HepG2 (cell line): ENCODE data around the gene KLHDC4. TPM values are rescaled to one million over a fixed set of nuclear protein-coding genes. Genes with fewer than 3 reads are reported as not detected.

Source experiments
- ATAC-seq: fragments of 200-7000 bp; cut with Tn5 transposase; 3 replicates; pipeline ENCODE4 v1.9.1; 2020; ENCODE audit warnings: mild to moderate bottlenecking, moderate library complexity
- BruUV-seq: library from RNA; stranded (reverse); fragments of 400-500 nt; replicated peaks from 2 replicates; lab custom pipeline; 2021; lab: Mats Ljungman, UMichigan
- CTCF ChIA-PET: fragments of 300-600 bp; formaldehyde crosslinking; extraction: SDS; loops from one replicate; lab custom pipeline; 2021; ENCODE audit warnings: low total read pairs, inconsistent platforms, low intra/inter-chr PET ratio; lab: Yijun Ruan, JAX
- POLR2A ChIA-PET: fragments of 350-600 bp; sonication (Branson Sonifier 250); formaldehyde crosslinking; loops from one replicate; lab custom pipeline; 2020; ENCODE audit warnings: antibody characterized with exemption, inconsistent platforms; lab: Yijun Ruan, JAX
- DNase-seq: peaks from one replicate; pipeline ENCODE4 v3.0.0-alpha.2; 2015; ENCODE audit warnings: low spot score
- FAIRE-seq: peaks from 3 replicates; lab custom pipeline; 2011; peaks lifted over from hg19 to GRCh38; lab: Jason Lieb, UNC
- H2AFZ ChIP-seq: one replicate; pipeline ENCODE4 v1.6.1; 2011; ENCODE audit warnings: low read length, inconsistent platforms
- H3K27ac ChIP-seq: fragments of 300-600 bp; 3 replicates; pipeline ENCODE4 v1.8.0; 2011; ENCODE audit warnings: mixed run types, mild to moderate bottlenecking, mixed read lengths, low read length, inconsistent platforms; ENCODE audit not compliant: insufficient read depth; ENCODE audit errors: extremely low read length
- H3K27me3 ChIP-seq, 2 experiments: fragments of 200-600 bp in 1 of 2; 2 replicates in 1 of 2; 3 replicates in 1 of 2; pipeline versions ENCODE4 v1.6.0 to v1.8.0; 2011; ENCODE audit warnings: low read length in 2 of 2, mild to moderate bottlenecking in 2 of 2, moderate library complexity in 2 of 2, inconsistent platforms in 1 of 2; ENCODE audit not compliant: insufficient read depth in 2 of 2, control insufficient read depth in 1 of 2
- H3K36me3 ChIP-seq, 2 experiments: fragments of 200-600 bp in 1 of 2; replicated peaks in 1 of 2; 2 replicates in 1 of 2; 3 replicates in 1 of 2; pipeline versions ENCODE4 v1.5.1 to v1.8.0; 2011; ENCODE audit warnings: low read length in 2 of 2, inconsistent platforms in 1 of 2; ENCODE audit not compliant: insufficient read depth in 2 of 2, control insufficient read depth in 1 of 2
- H3K4me1 ChIP-seq: 2 replicates; pipeline ENCODE4 v1.5.1; 2012; ENCODE audit warnings: low read length, inconsistent platforms; ENCODE audit not compliant: insufficient read depth
- H3K4me2 ChIP-seq: 2 replicates; pipeline ENCODE4 v1.6.0; 2011; ENCODE audit warnings: low read depth, low read length, inconsistent platforms
- H3K4me3 ChIP-seq, 3 experiments: fragments of 200-600 bp in 1 of 3; sonication (generic), shearing (Covaris generic) in 1 of 3; replicated peaks in 1 of 3; 2 replicates each; pipeline ENCODE4 v1.5.1; 2011 to 2016; ENCODE audit warnings: low read length in 3 of 3, inconsistent platforms in 2 of 3, low read depth in 2 of 3, mild to moderate bottlenecking in 2 of 3, control low read depth in 1 of 3, mixed read lengths in 1 of 3; ENCODE audit not compliant: insufficient read depth in 1 of 3
- H3K79me2 ChIP-seq: one replicate; pipeline ENCODE4 v1.6.1; 2011; ENCODE audit warnings: low read length, inconsistent platforms; ENCODE audit not compliant: insufficient read depth
- H3K9ac ChIP-seq: 2 replicates; pipeline ENCODE4 v1.6.0; 2011; ENCODE audit warnings: mild to moderate bottlenecking, low read depth, low read length, inconsistent platforms; ENCODE audit not compliant: insufficient read depth
- H3K9me3 ChIP-seq: 2 replicates; pipeline ENCODE4 v1.5.1; 2012; ENCODE audit warnings: mild to moderate bottlenecking, low read length
- H4K20me1 ChIP-seq: 2 replicates; pipeline ENCODE4 v1.6.0; 2011; ENCODE audit warnings: inconsistent platforms, mild to moderate bottlenecking, low read length, moderate library complexity; ENCODE audit not compliant: insufficient read depth
- AKAP8 ChIP-seq: sonication (generic); formaldehyde crosslinking; IDR thresholded peaks from 2 replicates; pipeline ENCODE4 v1.5.1; 2020; ENCODE audit warnings: mild to moderate bottlenecking, missing genetic modification reagents
- CBFB ChIP-seq: sonication (generic); formaldehyde crosslinking; IDR thresholded peaks from 2 replicates; pipeline ENCODE4 v1.4.0; 2020; ENCODE audit warnings: missing genetic modification reagents
- FOXK2 ChIP-seq: fragments of 450-650 bp; IDR thresholded peaks from 2 replicates; pipeline ENCODE4 v1.6.1; 2016
- HDAC6 ChIP-seq: fragments of 200-600 bp; sonication (generic); IDR thresholded peaks from 2 replicates; pipeline ENCODE4 v1.7.0; 2017; ENCODE audit warnings: mild to moderate bottlenecking, antibody characterized with exemption, low read length, low read depth
- HOXD1 ChIP-seq: sonication (generic); formaldehyde crosslinking; IDR thresholded peaks from 2 replicates; pipeline ENCODE4 v1.5.0; 2020; ENCODE audit warnings: missing genetic modification reagents
- IKZF1 ChIP-seq: fragments of 450-650 bp; IDR thresholded peaks from 2 replicates; pipeline ENCODE4 v1.7.1; 2016
- MAFK ChIP-seq, 2 experiments: IDR thresholded peaks in 1 of 2; conservative IDR thresholded peaks in 1 of 2; 2 replicates each; pipeline ENCODE4 v1.6.1; 2011; ENCODE audit warnings: improper control_type of control experiment in 2 of 2, low read length in 2 of 2
- MTF1 ChIP-seq: sonication (generic); formaldehyde crosslinking; IDR thresholded peaks from 2 replicates; pipeline ENCODE4 v1.5.0; 2020; ENCODE audit warnings: missing genetic modification reagents
- NCOR1 ChIP-seq: fragments of 200-600 bp; sonication (generic); IDR thresholded peaks from 2 replicates; pipeline ENCODE4 v1.7.0; 2017; ENCODE audit warnings: antibody characterized with exemption, low read length, borderline replicate concordance
- RXRA ChIP-seq: sonication (generic); formaldehyde crosslinking; IDR thresholded peaks from 2 replicates; pipeline ENCODE4 v1.5.1; 2020; ENCODE audit warnings: missing genetic modification reagents
- SAP130 ChIP-seq: IDR thresholded peaks from 2 replicates; pipeline ENCODE4 v1.6.1; 2016; ENCODE audit warnings: low read depth
- SP140L ChIP-seq: sonication (generic); formaldehyde crosslinking; IDR thresholded peaks from 2 replicates; pipeline ENCODE4 v1.4.0; 2020; ENCODE audit warnings: missing genetic modification reagents, borderline replicate concordance
- SYNCRIP ChIP-seq: fragments of 200-400 bp; formaldehyde crosslinking; IDR thresholded peaks from 2 replicates; pipeline ENCODE4 v1.6.1; 2018; ENCODE audit warnings: mild to moderate bottlenecking, low read depth, low read length; ENCODE audit not compliant: insufficient read depth
- TBL1XR1 ChIP-seq: fragments of 150-350 bp; IDR thresholded peaks from 2 replicates; pipeline ENCODE4 v1.6.1; 2014; ENCODE audit warnings: borderline replicate concordance, low read length; ENCODE audit not compliant: partially characterized antibody
- ZFP90 ChIP-seq: sonication (generic); formaldehyde crosslinking; IDR thresholded peaks from 2 replicates; pipeline ENCODE4 v1.8.0; 2022; ENCODE audit warnings: missing genetic modification reagents, mild to moderate bottlenecking, inconsistent platforms, borderline replicate concordance
- ZNF264 ChIP-seq: sonication (generic); formaldehyde crosslinking; IDR thresholded peaks from 2 replicates; pipeline ENCODE4 v1.4.0; 2020; ENCODE audit warnings: missing genetic modification reagents
- ZNF331 ChIP-seq: sonication (generic); formaldehyde crosslinking; IDR thresholded peaks from 2 replicates; pipeline ENCODE4 v1.4.0; 2020; ENCODE audit warnings: missing genetic modification reagents
- ZNF816 ChIP-seq: sonication (generic); formaldehyde crosslinking; IDR thresholded peaks from 2 replicates; pipeline ENCODE4 v1.8.0; 2022; ENCODE audit warnings: missing genetic modification reagents, mild to moderate bottlenecking, borderline replicate concordance
- ZNF878 ChIP-seq: sonication (generic); formaldehyde crosslinking; IDR thresholded peaks from 2 replicates; pipeline ENCODE4 v1.8.1; 2023; ENCODE audit warnings: mild to moderate bottlenecking, missing genetic modification reagents, moderate library complexity
- WGBS: methylation state at CpG from one replicate; pipeline ENCODE4 v1.1.6; 2017; ENCODE audit warnings: low lambda C conversion rate; 5-methylcytosine and 5-hydroxymethylcytosine counted together
- in situ Hi-C: cut with HindIII; loops from 2 replicates; pipeline ENCODE4 v1.10.0; 2017; ENCODE audit warnings: low pct_unique_long_range_greater_than_20kb; ENCODE audit not compliant: extremely low pct_ligation_motif_present
- intact Hi-C: fragments of 100-400 bp; cut with micrococcal nuclease; formaldehyde crosslinking; loops from one replicate; pipeline ENCODE4 v1.10.0; 2022; ENCODE audit not compliant: unreplicated experiment
- polyA plus RNA-seq, 8 experiments: library from polyadenylated mRNA; depleted of rRNA in 3 of 8; stranded (reverse) in 7 of 8; unstranded in 1 of 8; fragments of >200 nt; fragmentation: Illumina TruSeq in 4 of 8; extraction: Trizol in 4 of 8; gene quantifications; 2 replicates each; pipeline versions ENCODE4 v1.2.1 to v1.2.3, GENCODE V29; 2011 to 2016; ENCODE audit warnings: low read depth in 4 of 8, missing spikeins in 1 of 8, mixed read lengths in 1 of 8; ENCODE audit not compliant: insufficient read depth in 1 of 8
- total RNA-seq, 5 experiments: library from RNA; depleted of rRNA; stranded (reverse); fragments of >200 nt; fragmentation: Illumina TruSeq; extraction: Trizol; gene quantifications; 2 replicates each; pipeline ENCODE4 v1.2.3, GENCODE V29; 2016; ENCODE audit warnings: low read depth in 1 of 5
- TF ChIP-seq, protein P1 (sequence below): sonication (generic); formaldehyde crosslinking; IDR thresholded peaks from 2 replicates; pipeline ENCODE4 v1.4.0; 2020; ENCODE audit warnings: mild to moderate bottlenecking, missing genetic modification reagents
- TF ChIP-seq, protein P2 (sequence below): sonication (generic); formaldehyde crosslinking; IDR thresholded peaks from 2 replicates; pipeline ENCODE4 v1.5.0; 2020; ENCODE audit warnings: mild to moderate bottlenecking, missing genetic modification reagents, moderate library complexity
- TF ChIP-seq, protein P3 (sequence below): sonication (generic); formaldehyde crosslinking; IDR thresholded peaks from 2 replicates; pipeline ENCODE4 v1.4.0; 2020; ENCODE audit warnings: missing genetic modification reagents

Gene KLHDC4
- total and polyA plus RNA-seq, 2 of the 13 experiments (the other 11 are each of a cell fraction or from before 2014, with no cell fraction given) = 18.7 to 31.8 TPM

DNA sequence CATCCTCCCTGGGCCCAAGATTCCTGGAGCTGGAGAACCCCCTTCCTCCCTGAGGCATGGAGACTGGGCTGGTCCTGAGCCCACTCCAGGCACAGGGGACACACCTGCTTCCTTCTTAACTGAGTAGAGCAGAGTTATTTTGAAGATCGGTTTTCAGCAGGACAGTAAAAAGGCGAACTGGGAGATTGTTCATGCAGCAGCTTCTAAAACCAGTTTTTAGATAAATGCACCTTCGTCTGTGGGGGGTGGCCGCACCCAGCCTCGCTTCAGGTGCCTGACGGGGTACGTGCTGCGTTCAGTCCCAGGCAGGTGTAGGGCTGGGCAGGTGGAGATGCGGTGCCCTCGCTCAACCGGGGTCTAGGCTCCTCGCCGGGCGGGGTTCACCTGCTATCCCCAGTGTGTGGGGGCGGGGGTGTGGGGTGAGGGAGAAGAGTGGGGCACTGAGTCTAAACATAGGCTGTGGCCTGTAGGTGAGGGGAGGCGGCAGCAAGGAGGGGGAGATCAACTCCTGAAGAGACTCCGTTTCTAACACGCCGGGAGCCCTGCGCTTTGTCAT, 94.0 kb downstream of the KLHDC4 start (continued):
- TF ChIP-seq RXRA (CRISPR knock-in tag) = no peak
- TF ChIP-seq ZNF878 = no peak
- no peak for TF ChIP-seq HOXD1
- no peak for TF ChIP-seq ZFP90 (CRISPR knock-in tag)
- no peak for TF ChIP-seq TBL1XR1
- no peak for TF ChIP-seq SP140L (CRISPR knock-in tag)
- no peak for TF ChIP-seq ZNF331 (CRISPR knock-in tag)
- no peak for TF ChIP-seq SAP130 (CRISPR knock-in tag)
- TF ChIP-seq AKAP8 = no peak
- TF ChIP-seq, protein P1, sequence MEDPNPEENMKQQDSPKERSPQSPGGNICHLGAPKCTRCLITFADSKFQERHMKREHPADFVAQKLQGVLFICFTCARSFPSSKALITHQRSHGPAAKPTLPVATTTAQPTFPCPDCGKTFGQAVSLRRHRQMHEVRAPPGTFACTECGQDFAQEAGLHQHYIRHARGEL (CRISPR knock-in tag) = no peak
- TF ChIP-seq MTF1 = no peak
- TF ChIP-seq ZNF264 (CRISPR knock-in tag) = no peak
- no peak for TF ChIP-seq NCOR1

DNA sequence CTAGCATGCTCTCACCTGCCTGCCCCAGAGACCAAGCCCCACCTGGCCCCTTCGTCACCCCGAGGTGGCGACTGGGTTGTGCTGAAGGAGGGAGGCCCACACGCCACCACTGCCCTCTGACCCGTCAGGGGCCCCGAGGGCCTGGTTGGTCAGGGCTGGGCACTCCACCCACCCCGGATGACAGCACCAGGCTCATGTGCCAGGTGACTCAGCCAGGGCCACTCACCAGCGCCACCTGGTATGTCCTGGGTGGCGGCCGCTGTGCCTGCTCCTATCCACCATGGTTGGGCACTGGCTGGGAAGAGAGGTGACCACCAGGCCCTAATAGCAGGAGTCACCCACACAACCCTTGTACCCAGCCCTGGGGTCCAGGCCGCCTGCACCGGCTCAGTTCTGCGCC, 94.6 kb downstream of the KLHDC4 start:
- Histone ChIP-seq H3K4me3 (no peak overlapping the region), H4K20me1 (peaks cover 4% of the 10 kb centered on the region; the same call in 1 of the 2 replicates), H3K9ac (no peak overlapping the region), H3K27ac (no peak overlapping the region), H3K36me3 (no peaks in the 10 kb centered on the region), H3K27me3 (peaks cover 37 to 89% of the 10 kb centered on the region in 2 experiments), H3K79me2 (no peaks in the 10 kb centered on the region), H3K4me2 (no peak overlapping the region), H2AFZ (no peak overlapping the region), H3K4me1 (no peaks in the 10 kb centered on the region), H3K9me3 (no peaks in the 10 kb centered on the region)
- no peak for TF ChIP-seq ZNF816
- no peak for TF ChIP-seq SYNCRIP
- no peak for TF ChIP-seq CBFB (CRISPR knock-in tag)
- TF ChIP-seq, protein P2, sequence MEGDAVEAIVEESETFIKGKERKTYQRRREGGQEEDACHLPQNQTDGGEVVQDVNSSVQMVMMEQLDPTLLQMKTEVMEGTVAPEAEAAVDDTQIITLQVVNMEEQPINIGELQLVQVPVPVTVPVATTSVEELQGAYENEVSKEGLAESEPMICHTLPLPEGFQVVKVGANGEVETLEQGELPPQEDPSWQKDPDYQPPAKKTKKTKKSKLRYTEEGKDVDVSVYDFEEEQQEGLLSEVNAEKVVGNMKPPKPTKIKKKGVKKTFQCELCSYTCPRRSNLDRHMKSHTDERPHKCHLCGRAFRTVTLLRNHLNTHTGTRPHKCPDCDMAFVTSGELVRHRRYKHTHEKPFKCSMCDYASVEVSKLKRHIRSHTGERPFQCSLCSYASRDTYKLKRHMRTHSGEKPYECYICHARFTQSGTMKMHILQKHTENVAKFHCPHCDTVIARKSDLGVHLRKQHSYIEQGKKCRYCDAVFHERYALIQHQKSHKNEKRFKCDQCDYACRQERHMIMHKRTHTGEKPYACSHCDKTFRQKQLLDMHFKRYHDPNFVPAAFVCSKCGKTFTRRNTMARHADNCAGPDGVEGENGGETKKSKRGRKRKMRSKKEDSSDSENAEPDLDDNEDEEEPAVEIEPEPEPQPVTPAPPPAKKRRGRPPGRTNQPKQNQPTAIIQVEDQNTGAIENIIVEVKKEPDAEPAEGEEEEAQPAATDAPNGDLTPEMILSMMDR = peak; percentile 10; the same call in 1 of the 2 replicates
- TF ChIP-seq MAFK (conservative IDR thresholded peaks at IDR 0.05 in 1 of 2, IDR thresholded peaks at IDR 0.05 in 1 of 2; ENCODE audit: low read length in 2 of 2) = no peak
- no peak for TF ChIP-seq HDAC6
- no peak for TF ChIP-seq FOXK2
- TF ChIP-seq IKZF1 = no peak
- TF ChIP-seq, protein P3, sequence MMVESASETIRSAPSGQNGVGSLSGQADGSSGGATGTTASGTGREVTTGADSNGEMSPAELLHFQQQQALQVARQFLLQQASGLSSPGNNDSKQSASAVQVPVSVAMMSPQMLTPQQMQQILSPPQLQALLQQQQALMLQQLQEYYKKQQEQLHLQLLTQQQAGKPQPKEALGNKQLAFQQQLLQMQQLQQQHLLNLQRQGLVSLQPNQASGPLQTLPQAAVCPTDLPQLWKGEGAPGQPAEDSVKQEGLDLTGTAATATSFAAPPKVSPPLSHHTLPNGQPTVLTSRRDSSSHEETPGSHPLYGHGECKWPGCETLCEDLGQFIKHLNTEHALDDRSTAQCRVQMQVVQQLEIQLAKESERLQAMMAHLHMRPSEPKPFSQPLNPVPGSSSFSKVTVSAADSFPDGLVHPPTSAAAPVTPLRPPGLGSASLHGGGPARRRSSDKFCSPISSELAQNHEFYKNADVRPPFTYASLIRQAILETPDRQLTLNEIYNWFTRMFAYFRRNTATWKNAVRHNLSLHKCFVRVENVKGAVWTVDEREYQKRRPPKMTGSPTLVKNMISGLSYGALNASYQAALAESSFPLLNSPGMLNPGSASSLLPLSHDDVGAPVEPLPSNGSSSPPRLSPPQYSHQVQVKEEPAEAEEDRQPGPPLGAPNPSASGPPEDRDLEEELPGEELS (CRISPR knock-in tag) = no peak
- ChIA-PET CTCF (no interaction called here), POLR2A (no interaction called here)
- FAIRE-seq = no peak
- intact Hi-C loops = no loop called here
- DNase-seq = no peak
- in situ Hi-C loops = no loop called here
- no TSS peak for BruUV-seq
- WGBS = 41% methylated on average over 4 of the region's 13 CpGs
- no peak; the same call in 2 of the 3 replicates for ATAC-seq
